HepG2 (cell line): ENCODE data around the gene NRG4. TPM values are rescaled to one million over a fixed set of nuclear protein-coding genes. Genes with fewer than 3 reads are reported as not detected.

ENCODE experiments used
- ARHGAP35 ChIP-seq: sonication (generic); formaldehyde crosslinking; IDR thresholded peaks from 2 replicates; pipeline ENCODE4 v1.9.0; 2022; ENCODE audit warnings: mild to moderate bottlenecking, inconsistent platforms, moderate library complexity, missing genetic modification reagents, borderline replicate concordance
- CEBPG ChIP-seq: IDR thresholded peaks from 2 replicates; pipeline ENCODE4 v1.6.1; 2016
- HNRNPUL1 ChIP-seq: fragments of 200-400 bp; formaldehyde crosslinking; IDR thresholded peaks from 2 replicates; pipeline ENCODE4 v1.6.1; 2017; ENCODE audit warnings: low read depth, mild to moderate bottlenecking, low read length, moderate library complexity
- KAT2B ChIP-seq: fragments of 150-350 bp; IDR thresholded peaks from 2 replicates; pipeline ENCODE4 v1.6.1; 2014; ENCODE audit warnings: low read depth, low read length, borderline replicate concordance
- POGZ ChIP-seq: sonication (generic); formaldehyde crosslinking; IDR thresholded peaks from 2 replicates; pipeline ENCODE4 v1.4.0; 2020; ENCODE audit warnings: mild to moderate bottlenecking, missing genetic modification reagents
- ZFP82 ChIP-seq: sonication (generic); formaldehyde crosslinking; IDR thresholded peaks from 2 replicates; pipeline ENCODE4 v1.5.1; 2020; ENCODE audit warnings: mild to moderate bottlenecking, missing genetic modification reagents, borderline replicate concordance
- ZNF138 ChIP-seq: sonication (generic); formaldehyde crosslinking; IDR thresholded peaks from 2 replicates; pipeline ENCODE4 v1.5.0; 2020; ENCODE audit warnings: mild to moderate bottlenecking, low read depth, missing genetic modification reagents
- ZNF318 ChIP-seq: sonication (generic); formaldehyde crosslinking; IDR thresholded peaks from 2 replicates; pipeline ENCODE4 v1.4.0; 2020; ENCODE audit warnings: mild to moderate bottlenecking, missing genetic modification reagents
- ZNF567 ChIP-seq: sonication (generic); formaldehyde crosslinking; IDR thresholded peaks from 2 replicates; pipeline ENCODE4 v1.8.1; 2023; ENCODE audit warnings: mild to moderate bottlenecking, missing genetic modification reagents, borderline replicate concordance
- ZNF891 ChIP-seq: sonication (generic); formaldehyde crosslinking; IDR thresholded peaks from 2 replicates; pipeline ENCODE4 v1.5.0; 2020; ENCODE audit warnings: mild to moderate bottlenecking, missing genetic modification reagents
- polyA plus RNA-seq, 8 experiments: library from polyadenylated mRNA; depleted of rRNA in 3 of 8; stranded (reverse) in 7 of 8; unstranded in 1 of 8; fragments of >200 nt; fragmentation: Illumina TruSeq in 4 of 8; extraction: Trizol in 4 of 8; gene quantifications; 2 replicates each; pipeline versions ENCODE4 v1.2.1 to v1.2.3, GENCODE V29; 2011 to 2016; ENCODE audit warnings: low read depth in 4 of 8, missing spikeins in 1 of 8, mixed read lengths in 1 of 8; ENCODE audit not compliant: insufficient read depth in 1 of 8
- total RNA-seq, 5 experiments: library from RNA; depleted of rRNA; stranded (reverse); fragments of >200 nt; fragmentation: Illumina TruSeq; extraction: Trizol; gene quantifications; 2 replicates each; pipeline ENCODE4 v1.2.3, GENCODE V29; 2016; ENCODE audit warnings: low read depth in 1 of 5
- TF ChIP-seq, protein P1 (sequence below): sonication (generic); formaldehyde crosslinking; IDR thresholded peaks from 2 replicates; pipeline ENCODE4 v1.4.0; 2020; ENCODE audit warnings: missing genetic modification reagents
- TF ChIP-seq, protein P2 (sequence below): sonication (generic); formaldehyde crosslinking; IDR thresholded peaks from 2 replicates; pipeline ENCODE4 v1.5.1; 2020; ENCODE audit warnings: missing genetic modification reagents, mild to moderate bottlenecking, borderline replicate concordance
- TF ChIP-seq, protein P3 (sequence below): sonication (generic); formaldehyde crosslinking; IDR thresholded peaks from 2 replicates; pipeline ENCODE4 v1.4.0; 2020; ENCODE audit warnings: missing genetic modification reagents

Gene NRG4
- total and polyA plus RNA-seq, 2 of the 13 experiments (the other 11 are each of a cell fraction or from before 2014, with no cell fraction given): 0.01 TPM; not detected in 1

DNA sequence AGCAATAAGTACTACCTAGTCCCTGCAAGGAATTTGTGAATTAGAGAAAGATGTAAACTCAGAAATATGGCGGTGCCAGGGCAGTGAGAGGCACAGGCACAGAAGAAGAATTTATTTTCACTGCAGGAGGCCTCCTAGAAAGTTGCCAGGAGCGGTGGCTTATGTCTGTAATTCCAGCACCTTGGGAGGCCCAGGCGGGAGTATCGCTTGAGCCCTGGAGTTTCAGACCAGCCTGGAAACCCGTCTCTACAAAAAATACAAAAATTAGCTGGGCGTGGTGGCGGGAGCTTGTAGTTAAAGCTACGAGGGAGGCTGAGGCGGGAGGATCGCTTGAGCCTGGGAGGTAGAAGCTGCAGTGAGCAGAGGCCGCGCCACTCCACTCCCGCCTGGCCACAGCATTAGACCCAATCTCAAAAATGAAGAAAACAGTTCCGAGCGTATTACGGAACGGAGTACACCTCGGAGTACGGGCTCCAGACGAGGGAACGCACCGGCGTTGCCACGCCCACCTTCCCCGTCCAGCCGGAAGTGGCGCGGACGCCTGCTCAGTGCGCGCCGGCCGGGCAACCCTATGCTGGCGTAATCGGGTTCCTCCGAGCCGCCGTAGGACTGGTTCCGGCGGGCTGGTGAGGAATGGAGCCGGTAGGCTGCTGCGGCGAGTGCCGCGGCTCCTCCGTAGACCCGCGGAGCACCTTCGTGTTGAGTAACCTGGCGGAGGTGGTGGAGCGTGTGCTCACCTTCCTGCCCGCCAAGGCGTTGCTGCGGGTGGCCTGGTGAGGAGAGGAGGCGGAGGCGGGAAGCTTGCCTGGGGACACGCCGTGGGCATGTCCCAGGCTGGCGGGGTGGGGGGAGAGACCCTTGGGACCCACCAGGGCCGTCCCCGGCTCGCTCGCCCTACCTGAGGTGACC lies 108.6 kb downstream of the NRG4 start, which contains the start of gene FBXO22 (continued):
- TF ChIP-seq KAT2B (no peak), CEBPG (CRISPR knock-in tag) (peak; percentile 85), ARHGAP35 (CRISPR knock-in tag) (peak; percentile 49; the same call in 1 of the 2 replicates), ZNF567 (peak; percentile 76; the same call in 1 of the 2 replicates), ZNF891 (CRISPR knock-in tag) (0 out of 2 replicates have a peak, but pooled peaks have one; percentile 40), ZNF138 (CRISPR knock-in tag) (peak; percentile 95; the same call in 1 of the 2 replicates), HNRNPUL1 (0 out of 2 replicates have a peak, but pooled peaks have one; percentile 68), ZFP82 (CRISPR knock-in tag) (no peak), POGZ (peak; percentile 96), ZNF318 (CRISPR knock-in tag) (no peak)
- TF ChIP-seq, protein P1, sequence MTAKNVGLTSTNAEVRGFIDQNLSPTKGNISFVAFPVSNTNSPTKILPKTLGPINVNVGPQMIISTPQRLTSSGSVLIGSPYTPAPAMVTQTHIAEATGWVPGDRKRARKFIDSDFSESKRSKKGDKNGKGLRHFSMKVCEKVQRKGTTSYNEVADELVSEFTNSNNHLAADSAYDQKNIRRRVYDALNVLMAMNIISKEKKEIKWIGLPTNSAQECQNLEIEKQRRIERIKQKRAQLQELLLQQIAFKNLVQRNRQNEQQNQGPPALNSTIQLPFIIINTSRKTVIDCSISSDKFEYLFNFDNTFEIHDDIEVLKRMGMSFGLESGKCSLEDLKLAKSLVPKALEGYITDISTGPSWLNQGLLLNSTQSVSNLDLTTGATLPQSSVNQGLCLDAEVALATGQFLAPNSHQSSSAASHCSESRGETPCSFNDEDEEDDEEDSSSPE (CRISPR knock-in tag): peak; percentile 91
- TF ChIP-seq, protein P2, sequence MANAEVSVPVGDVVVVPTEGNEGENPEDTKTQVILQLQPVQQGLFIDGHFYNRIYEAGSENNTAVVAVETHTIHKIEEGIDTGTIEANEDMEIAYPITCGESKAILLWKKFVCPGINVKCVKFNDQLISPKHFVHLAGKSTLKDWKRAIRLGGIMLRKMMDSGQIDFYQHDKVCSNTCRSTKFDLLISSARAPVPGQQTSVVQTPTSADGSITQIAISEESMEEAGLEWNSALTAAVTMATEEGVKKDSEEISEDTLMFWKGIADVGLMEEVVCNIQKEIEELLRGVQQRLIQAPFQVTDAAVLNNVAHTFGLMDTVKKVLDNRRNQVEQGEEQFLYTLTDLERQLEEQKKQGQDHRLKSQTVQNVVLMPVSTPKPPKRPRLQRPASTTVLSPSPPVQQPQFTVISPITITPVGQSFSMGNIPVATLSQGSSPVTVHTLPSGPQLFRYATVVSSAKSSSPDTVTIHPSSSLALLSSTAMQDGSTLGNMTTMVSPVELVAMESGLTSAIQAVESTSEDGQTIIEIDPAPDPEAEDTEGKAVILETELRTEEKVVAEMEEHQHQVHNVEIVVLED: peak; percentile 92
- TF ChIP-seq, protein P3, sequence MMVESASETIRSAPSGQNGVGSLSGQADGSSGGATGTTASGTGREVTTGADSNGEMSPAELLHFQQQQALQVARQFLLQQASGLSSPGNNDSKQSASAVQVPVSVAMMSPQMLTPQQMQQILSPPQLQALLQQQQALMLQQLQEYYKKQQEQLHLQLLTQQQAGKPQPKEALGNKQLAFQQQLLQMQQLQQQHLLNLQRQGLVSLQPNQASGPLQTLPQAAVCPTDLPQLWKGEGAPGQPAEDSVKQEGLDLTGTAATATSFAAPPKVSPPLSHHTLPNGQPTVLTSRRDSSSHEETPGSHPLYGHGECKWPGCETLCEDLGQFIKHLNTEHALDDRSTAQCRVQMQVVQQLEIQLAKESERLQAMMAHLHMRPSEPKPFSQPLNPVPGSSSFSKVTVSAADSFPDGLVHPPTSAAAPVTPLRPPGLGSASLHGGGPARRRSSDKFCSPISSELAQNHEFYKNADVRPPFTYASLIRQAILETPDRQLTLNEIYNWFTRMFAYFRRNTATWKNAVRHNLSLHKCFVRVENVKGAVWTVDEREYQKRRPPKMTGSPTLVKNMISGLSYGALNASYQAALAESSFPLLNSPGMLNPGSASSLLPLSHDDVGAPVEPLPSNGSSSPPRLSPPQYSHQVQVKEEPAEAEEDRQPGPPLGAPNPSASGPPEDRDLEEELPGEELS (CRISPR knock-in tag): peak; percentile 62
